Measurements from ENCODE around the gene MAN1C1.

DNA sequence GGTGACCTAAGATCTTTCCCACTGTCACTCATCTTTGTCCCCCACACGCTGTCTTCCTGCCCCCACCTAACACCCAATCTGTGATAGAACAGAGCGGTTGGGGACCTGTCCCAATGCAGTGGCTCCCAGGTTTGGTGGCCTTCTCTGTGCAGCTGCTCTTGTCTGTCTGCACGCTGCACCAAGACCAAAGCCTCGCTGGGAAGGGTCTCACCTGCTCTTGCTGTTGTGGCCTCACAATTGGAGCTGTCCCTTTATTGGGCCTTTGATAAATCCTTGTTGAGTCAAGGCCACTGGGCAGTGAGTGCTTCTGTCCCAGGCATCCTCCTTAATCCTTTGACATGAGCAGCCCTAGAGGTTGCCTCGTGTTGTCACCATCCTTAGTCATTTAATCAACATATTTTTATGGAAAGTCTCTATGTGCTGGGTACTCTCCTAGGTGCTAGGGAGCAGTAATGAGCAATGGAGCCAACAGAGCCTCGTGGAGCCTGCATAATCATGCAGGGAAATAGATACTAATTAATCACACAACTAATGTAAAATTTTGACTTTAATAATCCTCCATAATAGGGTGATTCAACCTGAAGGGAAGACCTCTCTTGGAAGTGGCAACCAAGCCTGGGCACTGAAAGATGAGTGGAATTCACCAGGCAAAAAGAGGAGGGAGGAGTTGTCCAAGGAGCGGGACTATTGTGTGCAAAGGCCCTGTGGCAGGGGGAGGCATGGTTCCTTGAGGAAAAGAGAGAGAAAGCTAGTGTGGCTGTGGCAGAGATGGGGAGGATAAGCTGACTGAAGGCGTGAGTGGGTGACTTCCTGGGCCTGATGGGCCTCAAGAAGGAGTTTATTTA is 57.6 kb downstream of the MAN1C1 start:
- TF ChIP-seq EZH2 (IDR thresholded peaks at IDR 0.05; ENCODE audit: borderline replicate concordance, low read depth, low read length, severe bottlenecking): no peak
- TF ChIP-seq, protein P1, sequence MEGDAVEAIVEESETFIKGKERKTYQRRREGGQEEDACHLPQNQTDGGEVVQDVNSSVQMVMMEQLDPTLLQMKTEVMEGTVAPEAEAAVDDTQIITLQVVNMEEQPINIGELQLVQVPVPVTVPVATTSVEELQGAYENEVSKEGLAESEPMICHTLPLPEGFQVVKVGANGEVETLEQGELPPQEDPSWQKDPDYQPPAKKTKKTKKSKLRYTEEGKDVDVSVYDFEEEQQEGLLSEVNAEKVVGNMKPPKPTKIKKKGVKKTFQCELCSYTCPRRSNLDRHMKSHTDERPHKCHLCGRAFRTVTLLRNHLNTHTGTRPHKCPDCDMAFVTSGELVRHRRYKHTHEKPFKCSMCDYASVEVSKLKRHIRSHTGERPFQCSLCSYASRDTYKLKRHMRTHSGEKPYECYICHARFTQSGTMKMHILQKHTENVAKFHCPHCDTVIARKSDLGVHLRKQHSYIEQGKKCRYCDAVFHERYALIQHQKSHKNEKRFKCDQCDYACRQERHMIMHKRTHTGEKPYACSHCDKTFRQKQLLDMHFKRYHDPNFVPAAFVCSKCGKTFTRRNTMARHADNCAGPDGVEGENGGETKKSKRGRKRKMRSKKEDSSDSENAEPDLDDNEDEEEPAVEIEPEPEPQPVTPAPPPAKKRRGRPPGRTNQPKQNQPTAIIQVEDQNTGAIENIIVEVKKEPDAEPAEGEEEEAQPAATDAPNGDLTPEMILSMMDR (IDR thresholded peaks at IDR 0.05; ENCODE audit: borderline replicate concordance, extremely low read depth, low read length, poor library complexity, severe bottlenecking): no peak
